HUES64 (cell line): Measurements from ENCODE around the gene GALNS.

Source experiments
- H3K27ac ChIP-seq: 2 replicates; pipeline ENCODE4 v1.7.0; 2013; ENCODE audit warnings: low read depth, low read length, inconsistent platforms
- H3K27me3 ChIP-seq: 2 replicates; pipeline ENCODE4 v1.6.1; 2013; ENCODE audit warnings: mild to moderate bottlenecking, low read length; ENCODE audit not compliant: insufficient read depth
- H3K36me3 ChIP-seq: 2 replicates; pipeline ENCODE4 v1.6.1; 2013; ENCODE audit warnings: mild to moderate bottlenecking, low read length; ENCODE audit not compliant: insufficient read depth
- H3K4me1 ChIP-seq: 2 replicates; pipeline ENCODE4 v1.6.1; 2013; ENCODE audit warnings: mild to moderate bottlenecking, low read length, moderate library complexity; ENCODE audit not compliant: insufficient read depth
- H3K4me3 ChIP-seq: 2 replicates; pipeline ENCODE4 v1.5.1; 2013; ENCODE audit warnings: mild to moderate bottlenecking, low read length, moderate library complexity
- H3K9ac ChIP-seq: 2 replicates; pipeline ENCODE4 v1.6.1; 2013; ENCODE audit warnings: mild to moderate bottlenecking, low read depth, low read length
- H3K9me3 ChIP-seq: 2 replicates; pipeline ENCODE4 v1.6.1; 2013; ENCODE audit warnings: low read depth, low read length; ENCODE audit not compliant: insufficient read depth
- WGBS: fragments of 150-250, 120-280 bp; methylation state at CpG from one replicate; pipeline ENCODE4 v1.1.7; 2013; ENCODE audit warnings: missing lambda C conversion rate; 5-methylcytosine and 5-hydroxymethylcytosine counted together

The GALNS gene

GRCh38 chr16:88880226-88881006, 23.7 kb upstream of the GALNS start:
- no peaks in the 10 kb centered on the region for H3K36me3 ChIP-seq
- no peak overlapping the region for H3K4me3 ChIP-seq
- no peaks in the 10 kb centered on the region for H3K27me3 ChIP-seq
- H3K9me3 ChIP-seq = no peaks in the 10 kb centered on the region
- no peaks in the 10 kb centered on the region for H3K4me1 ChIP-seq
- H3K27ac ChIP-seq = no peak overlapping the region
- WGBS = 91% methylated on average over 36 of the region's 36 CpGs
- H3K9ac ChIP-seq = no peak overlapping the region

- Histone ChIP-seq H3K36me3 (no peaks in the 10 kb centered on the region), H3K4me3 (no peak overlapping the region), H3K9me3 (no peaks in the 10 kb centered on the region), H3K27ac (no peak overlapping the region), H3K9ac (no peak overlapping the region), H3K27me3 (no peaks in the 10 kb centered on the region), H3K4me1 (no peaks in the 10 kb centered on the region)
- WGBS = 92% methylated on average over 11 of the region's 11 CpGs
Observed at GRCh38 chr16:88879788-88880055, 23.0 kb upstream of the GALNS start.

GRCh38 chr16:88878967-88879787, 22.4 kb upstream of the GALNS start:
- Histone ChIP-seq H3K4me3 (no peak overlapping the region), H3K9ac (no peak overlapping the region), H3K27ac (no peak overlapping the region), H3K9me3 (no peaks in the 10 kb centered on the region), H3K27me3 (no peaks in the 10 kb centered on the region), H3K4me1 (no peaks in the 10 kb centered on the region), H3K36me3 (no peaks in the 10 kb centered on the region)
- WGBS = 94% methylated on average over 45 of the region's 45 CpGs

- Histone ChIP-seq H3K36me3 (no peaks in the 10 kb centered on the region), H3K4me3 (no peak overlapping the region), H3K9ac (no peak overlapping the region), H3K9me3 (no peaks in the 10 kb centered on the region), H3K4me1 (no peaks in the 10 kb centered on the region), H3K27me3 (no peaks in the 10 kb centered on the region), H3K27ac (no peak overlapping the region)
- WGBS = 94% methylated on average over 20 of the region's 20 CpGs
Observed at GRCh38 chr16:88878356-88878755, 21.6 kb upstream of the GALNS start.

- Histone ChIP-seq H3K9me3 (no peaks in the 10 kb centered on the region), H3K27me3 (no peaks in the 10 kb centered on the region), H3K4me3 (no peak overlapping the region), H3K36me3 (no peaks in the 10 kb centered on the region), H3K27ac (no peak overlapping the region), H3K9ac (no peak overlapping the region), H3K4me1 (no peaks in the 10 kb centered on the region)
- WGBS = 92% methylated on average over 20 of the region's 20 CpGs
Observed at GRCh38 chr16:88877564-88878289, 21.0 kb upstream of the GALNS start.

- Histone ChIP-seq H3K36me3 (no peaks in the 10 kb centered on the region), H3K9me3 (no peaks in the 10 kb centered on the region), H3K27me3 (no peaks in the 10 kb centered on the region), H3K9ac (no peak overlapping the region), H3K27ac (no peak overlapping the region), H3K4me1 (no peaks in the 10 kb centered on the region), H3K4me3 (no peak overlapping the region)
- WGBS = 94% methylated on average over 33 of the region's 33 CpGs
Observed at GRCh38 chr16:88876942-88877526, 20.3 kb upstream of the GALNS start.

- H3K36me3 ChIP-seq = no peaks in the 10 kb centered on the region
- no peaks in the 10 kb centered on the region for H3K4me1 ChIP-seq
- 96% methylated on average over 22 of the region's 22 CpGs for WGBS
- no peaks in the 10 kb centered on the region for H3K9me3 ChIP-seq
- no peak overlapping the region for H3K27ac ChIP-seq
- H3K4me3 ChIP-seq = no peak overlapping the region
- H3K27me3 ChIP-seq = no peaks in the 10 kb centered on the region
- no peak overlapping the region for H3K9ac ChIP-seq
Observed at GRCh38 chr16:88875703-88876234, 19.0 kb upstream of the GALNS start.

GRCh38 chr16:88874938-88875599, 18.3 kb upstream of the GALNS start:
- no peak overlapping the region for H3K4me3 ChIP-seq
- 94% methylated on average over 33 of the region's 34 CpGs for WGBS
- H3K4me1 ChIP-seq = no peaks in the 10 kb centered on the region
- no peaks in the 10 kb centered on the region for H3K9me3 ChIP-seq
- H3K27ac ChIP-seq = no peak overlapping the region
- H3K27me3 ChIP-seq = no peaks in the 10 kb centered on the region
- no peaks in the 10 kb centered on the region for H3K36me3 ChIP-seq
- H3K9ac ChIP-seq = no peak overlapping the region

GRCh38 chr16:88872650-88873331, 16.0 kb upstream of the GALNS start:
- Histone ChIP-seq H3K27me3 (no peaks in the 10 kb centered on the region), H3K4me3 (no peak overlapping the region), H3K4me1 (no peaks in the 10 kb centered on the region), H3K27ac (no peak overlapping the region), H3K9ac (no peak overlapping the region), H3K36me3 (no peaks in the 10 kb centered on the region), H3K9me3 (no peaks in the 10 kb centered on the region)
- WGBS = 90% methylated on average over 25 of the region's 25 CpGs

- Histone ChIP-seq H3K9me3 (no peaks in the 10 kb centered on the region), H3K4me1 (no peaks in the 10 kb centered on the region), H3K9ac (no peak overlapping the region), H3K4me3 (no peak overlapping the region), H3K27ac (no peak overlapping the region), H3K36me3 (no peaks in the 10 kb centered on the region), H3K27me3 (no peaks in the 10 kb centered on the region)
- WGBS = 93% methylated on average over 17 of the region's 21 CpGs
Observed at GRCh38 chr16:88871730-88872416, 15.1 kb upstream of the GALNS start.
